Adrenal gland (tissue), 5 donors: ENCODE measurements around the gene POLE.

Source experiments
- CTCF ChIP-seq, 6 experiments: fragments of 450-650 bp in 4 of 6; fragments of 200-600 bp in 2 of 6; sonication (generic) in 1 of 6; IDR thresholded peaks; 1 replicate in 5 of 6; 2 replicates in 1 of 6; pipeline versions ENCODE4 v1.5.1 to v1.8.0; 2016 to 2021; ENCODE audit warnings: antibody characterized with exemption in 6 of 6, mild to moderate bottlenecking in 2 of 6, moderate library complexity in 1 of 6
- POLR2A ChIP-seq, 2 donors: fragments of 450-650 bp; IDR thresholded peaks; one replicate each; pipeline ENCODE4 v1.6.1; 2017; ENCODE audit warnings: antibody characterized with exemption in 2 of 2, mild to moderate bottlenecking in 2 of 2, moderate library complexity in 1 of 2
- donor health status: DM: no; HTN: no; CAD: no.

- TF ChIP-seq CTCF (IDR thresholded peaks at IDR 0.05) (no peak), POLR2A (IDR thresholded peaks at IDR 0.05) (no peak)
Observed at GRCh38 chr12:132579744-132580143, 107.4 kb downstream of the POLE start.
